Testis (tissue), 2 donors: ENCODE data around the gene PAPOLA.

Source experiments
- CTCF ChIP-seq, 3 experiments: fragments of 450-650 bp in 2 of 3; fragments of 200-600 bp in 1 of 3; sonication (generic) in 1 of 3; IDR thresholded peaks; one replicate each; pipeline ENCODE4 v1.5.1; 2016 to 2019; ENCODE audit warnings: antibody characterized with exemption in 3 of 3, mild to moderate bottlenecking in 2 of 3, moderate library complexity in 1 of 3
- POLR2A ChIP-seq: fragments of 450-650 bp; IDR thresholded peaks from one replicate; pipeline ENCODE4 v1.6.1; 2017; ENCODE audit warnings: antibody characterized with exemption, mild to moderate bottlenecking, moderate library complexity

DNA sequence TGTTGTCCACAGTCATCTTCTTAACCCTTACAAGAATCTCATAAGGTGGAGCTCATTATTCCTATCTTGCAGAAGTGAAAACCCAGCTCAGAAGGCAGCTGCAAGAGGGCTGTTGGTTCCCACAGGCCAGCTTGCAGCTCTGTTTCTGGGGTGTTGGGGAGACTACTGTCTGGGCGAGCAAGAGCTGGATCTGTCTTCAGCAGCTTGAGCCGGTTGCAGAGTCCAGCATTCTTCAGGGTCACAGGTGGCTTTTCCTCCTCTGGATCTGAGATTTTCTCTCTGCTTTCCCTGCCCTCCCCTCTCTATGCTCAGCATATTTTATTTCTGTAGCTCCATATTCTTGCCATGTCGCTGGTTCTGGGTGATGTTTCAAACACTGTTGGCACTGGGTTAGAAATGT lies 87.4 kb downstream of the PAPOLA start:
- TF ChIP-seq CTCF (IDR thresholded peaks at IDR 0.05) = no peak
- no peak for TF ChIP-seq POLR2A
